Keratinocyte (primary cell): ENCODE data around the gene ZNF217. TPM values are rescaled to one million over a fixed set of nuclear protein-coding genes. Genes with fewer than 3 reads are reported as not detected.

ENCODE experiments used
- DNase-seq: peaks from one replicate; pipeline ENCODE4 v3.0.0-alpha.2; 2011; ENCODE audit warnings: low read depth, missing footprints, low spot score
- FAIRE-seq: peaks from 2 replicates; lab custom pipeline; 2011; peaks lifted over from hg19 to GRCh38; lab: Jason Lieb, UNC
- H2AFZ ChIP-seq: 2 replicates; pipeline ENCODE4 v1.6.0; 2012; ENCODE audit warnings: low read length, control low read depth, inconsistent platforms; ENCODE audit not compliant: control insufficient read depth
- H3K27ac ChIP-seq: 2 replicates; pipeline ENCODE4 v1.5.1; 2011; ENCODE audit warnings: low read length; ENCODE audit not compliant: control insufficient read depth, insufficient read depth
- H3K27me3 ChIP-seq: 3 replicates; pipeline ENCODE4 v1.6.0; 2011; ENCODE audit warnings: low read length; ENCODE audit not compliant: control insufficient read depth, insufficient read depth; ENCODE audit errors: extremely low read depth
- H3K36me3 ChIP-seq, 2 experiments: 2 replicates in 1 of 2; 3 replicates in 1 of 2; pipeline ENCODE4 v1.5.1; 2011; ENCODE audit warnings: low read length in 2 of 2, mild to moderate bottlenecking in 1 of 2; ENCODE audit not compliant: control insufficient read depth in 2 of 2, insufficient read depth in 2 of 2; ENCODE audit errors: extremely low read depth in 1 of 2
- H3K4me1 ChIP-seq: 3 replicates; pipeline ENCODE4 v1.5.1; 2011; ENCODE audit warnings: low read length; ENCODE audit not compliant: control insufficient read depth, insufficient read depth; ENCODE audit errors: extremely low read depth
- H3K4me2 ChIP-seq: 3 replicates; pipeline ENCODE4 v1.6.0; 2011; ENCODE audit warnings: low read depth, low read length; ENCODE audit not compliant: control insufficient read depth, insufficient read depth; ENCODE audit errors: extremely low read depth
- H3K4me3 ChIP-seq, 3 experiments: fragments of 200-600 bp in 1 of 3; sonication (generic) in 1 of 3; 2 replicates in 2 of 3; 3 replicates in 1 of 3; pipeline ENCODE4 v1.5.1; 2011 to 2016; ENCODE audit warnings: low read length in 3 of 3, mild to moderate bottlenecking in 3 of 3, control low read depth in 2 of 3, inconsistent platforms in 1 of 3, low read depth in 1 of 3, mixed read lengths in 1 of 3, mixed run types in 1 of 3, moderate library complexity in 1 of 3; ENCODE audit not compliant: control insufficient read depth in 2 of 3, insufficient read depth in 2 of 3; ENCODE audit errors: extremely low read depth in 1 of 3
- H3K79me2 ChIP-seq: 2 replicates; pipeline ENCODE4 v1.6.0; 2012; ENCODE audit warnings: low read length; ENCODE audit not compliant: control insufficient read depth, insufficient read depth
- H3K9ac ChIP-seq: 3 replicates; pipeline ENCODE4 v1.6.0; 2011; ENCODE audit warnings: low read length; ENCODE audit not compliant: control insufficient read depth, insufficient read depth; ENCODE audit errors: extremely low read depth
- H3K9me1 ChIP-seq: 3 replicates; pipeline ENCODE4 v1.6.0; 2011; ENCODE audit warnings: low read length; ENCODE audit not compliant: control insufficient read depth, insufficient read depth; ENCODE audit errors: extremely low read depth
- H3K9me3 ChIP-seq: 2 replicates; pipeline ENCODE4 v1.5.1; 2012; ENCODE audit warnings: low read depth, low read length; ENCODE audit not compliant: control insufficient read depth
- H4K20me1 ChIP-seq: 3 replicates; pipeline ENCODE4 v1.6.0; 2011; ENCODE audit warnings: low read length; ENCODE audit not compliant: control insufficient read depth, insufficient read depth; ENCODE audit errors: extremely low read depth
- EZH2 ChIP-seq: IDR thresholded peaks from one replicate; pipeline ENCODE4 v1.6.1; 2012; ENCODE audit warnings: inconsistent platforms, mild to moderate bottlenecking, low read length, moderate library complexity
- dilution Hi-C: fragments of 300-500 bp; cut with MboI; formaldehyde crosslinking; loops from one replicate; pipeline ENCODE4 v1.7.0; 2020; ENCODE audit warnings: low sequenced_read_pairs; ENCODE audit not compliant: extremely low pct_ligation_motif_present
- polyA plus RNA-seq, 5 experiments: library from polyadenylated mRNA; depleted of rRNA in 3 of 5; stranded (reverse) in 3 of 5; stranded (forward) in 1 of 5; unstranded in 1 of 5; fragments of >200 nt; gene quantifications; 1 replicate in 1 of 5; 2 replicates in 3 of 5; 3 replicates in 1 of 5; pipeline versions ENCODE4 v1.2.1 to v1.2.3, GENCODE V29; 2011 to 2012; ENCODE audit warnings: missing spikeins in 2 of 5, low read depth in 1 of 5, low replicate concordance in 1 of 5
- TF ChIP-seq, protein P1 (sequence below), 3 experiments: IDR thresholded peaks in 1 of 3; conservative IDR thresholded peaks in 1 of 3; optimal IDR thresholded peaks in 1 of 3; 2 replicates in 2 of 3; 3 replicates in 1 of 3; pipeline versions ENCODE3 to v1.5.1; 2011; ENCODE audit warnings: low read length in 3 of 3, mild to moderate bottlenecking in 3 of 3, moderate library complexity in 2 of 3, control low read depth in 1 of 3, inconsistent platforms in 1 of 3; ENCODE audit not compliant: insufficient read depth in 2 of 3; ENCODE audit errors: extremely low read depth in 1 of 3

ZNF217 gene
- polyA plus RNA-seq, 1 donor (not counting 4 experiments of a cell fraction or from before 2014, with no cell fraction given): 17.3 TPM

DNA sequence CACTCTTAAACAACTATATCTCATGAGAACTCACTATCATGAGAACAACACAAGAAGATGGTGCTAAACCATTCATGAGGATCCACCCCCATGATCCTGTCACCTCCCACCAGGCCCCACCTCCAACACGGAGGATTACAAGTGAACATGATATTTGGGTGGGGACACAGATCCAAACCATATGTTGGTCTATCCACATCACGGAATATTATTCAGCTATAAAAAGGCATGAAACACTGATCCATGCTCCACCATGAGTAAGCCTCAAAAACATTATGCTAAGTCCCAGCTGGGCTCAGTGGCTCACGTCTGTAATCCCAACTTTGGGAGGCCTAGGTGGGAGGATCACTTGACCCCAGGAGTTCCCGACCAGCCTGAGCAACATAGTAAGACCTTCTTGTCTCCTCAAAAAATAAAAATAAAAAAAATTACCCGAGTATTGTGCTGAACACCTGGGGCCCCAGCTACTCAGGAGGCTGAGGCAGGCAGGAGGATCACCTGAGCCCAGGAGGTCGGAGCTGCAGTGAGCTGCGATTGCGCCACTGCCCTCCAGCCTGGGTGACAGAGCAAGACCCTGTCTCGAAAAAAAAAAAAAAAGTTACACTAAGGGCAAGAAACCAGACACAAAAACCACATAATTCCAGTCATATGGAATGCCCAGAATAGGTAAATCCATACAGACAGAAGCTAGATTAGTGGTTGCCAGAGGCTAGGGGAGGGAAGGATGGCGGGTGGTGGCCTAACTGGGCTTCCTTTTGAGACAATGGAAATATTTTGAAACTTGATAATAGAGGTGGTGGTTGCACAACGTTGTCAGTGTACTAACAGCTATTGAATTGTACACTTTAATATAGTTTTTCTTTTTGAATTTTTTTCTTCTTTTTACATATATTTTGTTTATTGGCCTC is 43.1 kb downstream of the ZNF217 start:
- Histone ChIP-seq H3K36me3 (no peaks in the 10 kb centered on the region), H2AFZ (no peak overlapping the region), H4K20me1 (no peaks in the 10 kb centered on the region), H3K4me2 (no peak overlapping the region), H3K9ac (no peak overlapping the region), H3K27ac (no peak overlapping the region), H3K4me3 (no peak overlapping the region), H3K9me3 (no peaks in the 10 kb centered on the region), H3K27me3 (no peaks in the 10 kb centered on the region), H3K9me1 (no peaks in the 10 kb centered on the region), H3K79me2 (no peaks in the 10 kb centered on the region), H3K4me1 (no peaks in the 10 kb centered on the region)
- TF ChIP-seq, protein P1, sequence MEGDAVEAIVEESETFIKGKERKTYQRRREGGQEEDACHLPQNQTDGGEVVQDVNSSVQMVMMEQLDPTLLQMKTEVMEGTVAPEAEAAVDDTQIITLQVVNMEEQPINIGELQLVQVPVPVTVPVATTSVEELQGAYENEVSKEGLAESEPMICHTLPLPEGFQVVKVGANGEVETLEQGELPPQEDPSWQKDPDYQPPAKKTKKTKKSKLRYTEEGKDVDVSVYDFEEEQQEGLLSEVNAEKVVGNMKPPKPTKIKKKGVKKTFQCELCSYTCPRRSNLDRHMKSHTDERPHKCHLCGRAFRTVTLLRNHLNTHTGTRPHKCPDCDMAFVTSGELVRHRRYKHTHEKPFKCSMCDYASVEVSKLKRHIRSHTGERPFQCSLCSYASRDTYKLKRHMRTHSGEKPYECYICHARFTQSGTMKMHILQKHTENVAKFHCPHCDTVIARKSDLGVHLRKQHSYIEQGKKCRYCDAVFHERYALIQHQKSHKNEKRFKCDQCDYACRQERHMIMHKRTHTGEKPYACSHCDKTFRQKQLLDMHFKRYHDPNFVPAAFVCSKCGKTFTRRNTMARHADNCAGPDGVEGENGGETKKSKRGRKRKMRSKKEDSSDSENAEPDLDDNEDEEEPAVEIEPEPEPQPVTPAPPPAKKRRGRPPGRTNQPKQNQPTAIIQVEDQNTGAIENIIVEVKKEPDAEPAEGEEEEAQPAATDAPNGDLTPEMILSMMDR (optimal IDR thresholded peaks at IDR 0.05 in 1 of 3, IDR thresholded peaks at IDR 0.05 in 1 of 3, conservative IDR thresholded peaks at IDR 0.05 in 1 of 3; ENCODE audit: extremely low read depth in 1 of 3, insufficient read depth in 2 of 3, low read length in 3 of 3): no peak
- TF ChIP-seq EZH2: no peak
- FAIRE-seq (no peak), DNase-seq (no peak)
- dilution Hi-C loops: no loop called here

DNA sequence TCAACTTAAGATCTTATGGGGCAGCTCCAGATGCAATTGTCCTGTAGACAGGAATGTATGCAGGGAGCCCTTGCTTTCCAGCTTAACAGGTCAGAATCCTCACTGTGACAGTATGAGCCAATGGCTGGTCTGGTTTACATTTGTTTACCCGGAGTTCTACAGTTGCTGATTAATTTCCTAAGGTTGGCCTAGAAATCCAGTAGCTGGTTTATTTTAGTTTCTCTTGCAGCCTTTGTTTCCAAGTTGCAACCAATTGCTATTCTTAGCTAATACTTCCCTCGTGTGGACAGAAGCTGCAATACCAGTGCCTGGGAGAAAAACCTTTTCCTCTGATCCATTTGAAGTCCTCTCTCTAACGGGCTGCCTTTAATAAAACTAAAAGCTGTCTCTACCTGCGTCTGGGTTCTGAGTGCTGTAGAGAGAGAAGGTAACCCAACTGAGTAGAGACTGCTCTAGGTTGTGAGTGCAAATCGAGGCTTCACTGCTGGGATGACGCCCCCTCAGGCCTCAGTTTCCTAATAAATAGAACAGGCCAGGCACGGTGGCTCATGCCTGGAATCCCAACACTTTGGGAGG is 45.9 kb downstream of the ZNF217 start:
- H3K4me1 ChIP-seq: no peaks in the 10 kb centered on the region
- no peak for DNase-seq
- H3K27ac ChIP-seq: no peak overlapping the region
- no peak overlapping the region for H3K4me3 ChIP-seq
- FAIRE-seq: peak; percentile 43
- H3K9me1 ChIP-seq: no peaks in the 10 kb centered on the region
- no peak overlapping the region for H3K4me2 ChIP-seq
- no peaks in the 10 kb centered on the region for H3K27me3 ChIP-seq
- TF ChIP-seq, protein P1 (optimal IDR thresholded peaks at IDR 0.05 in 1 of 3, IDR thresholded peaks at IDR 0.05 in 1 of 3, conservative IDR thresholded peaks at IDR 0.05 in 1 of 3; ENCODE audit: extremely low read depth in 1 of 3, insufficient read depth in 2 of 3, low read length in 3 of 3): peak; percentile 57 to 76 (median 69)
- no peak for TF ChIP-seq EZH2
- no peaks in the 10 kb centered on the region for H3K9me3 ChIP-seq
- no peaks in the 10 kb centered on the region for H3K36me3 ChIP-seq
- no peaks in the 10 kb centered on the region for H4K20me1 ChIP-seq
- no peak overlapping the region for H3K9ac ChIP-seq
- no peak overlapping the region for H2AFZ ChIP-seq
- dilution Hi-C loops: no loop called here
- H3K79me2 ChIP-seq: no peaks in the 10 kb centered on the region
